Muscle of leg (tissue), 11 donors: ENCODE results near the gene DERA. TPM values are rescaled to one million over a fixed set of nuclear protein-coding genes. Genes with fewer than 3 reads are reported as not detected.

Experiments used
- DNase-seq: peaks from one replicate; pipeline ENCODE4 v3.0.0; 2013
- H3K27ac ChIP-seq: one replicate; pipeline ENCODE4 v1.5.1; 2013; ENCODE audit warnings: mild to moderate bottlenecking, low read length, control low read depth
- H3K27me3 ChIP-seq: one replicate; pipeline ENCODE4 v1.6.1; 2013; ENCODE audit warnings: low read length; ENCODE audit not compliant: control insufficient read depth, insufficient read depth
- H3K36me3 ChIP-seq: one replicate; pipeline ENCODE4 v1.6.1; 2013; ENCODE audit warnings: low read length; ENCODE audit not compliant: control insufficient read depth, insufficient read depth
- H3K4me1 ChIP-seq: one replicate; pipeline ENCODE4 v1.6.1; 2013; ENCODE audit warnings: low read length; ENCODE audit not compliant: control insufficient read depth, insufficient read depth
- H3K4me3 ChIP-seq: one replicate; pipeline ENCODE4 v1.5.1; 2013; ENCODE audit warnings: low read length, control low read depth
- H3K9me3 ChIP-seq: replicated peaks from 2 replicates; pipeline ENCODE4 v1.6.1; 2013; ENCODE audit warnings: low read depth, low read length; ENCODE audit not compliant: control insufficient read depth
- WGBS: methylation state at CpG from one replicate; pipeline ENCODE4 v1.1.5; 2013; ENCODE audit warnings: missing lambda C conversion rate; ENCODE audit not compliant: insufficient coverage; 5-methylcytosine and 5-hydroxymethylcytosine counted together
- polyA plus RNA-seq, 8 donors: library from polyadenylated mRNA; unstranded; fragments of 120-200 nt; gene quantifications; one replicate each; pipeline versions ENCODE4 v1.2.1 to v1.2.3, GENCODE V29; 2013; ENCODE audit warnings: inconsistent platforms in 1 of 8, low replicate concordance in 1 of 8; ENCODE audit not compliant: insufficient read length in 8 of 8, insufficient read depth in 1 of 8
- total RNA-seq: library from RNA; stranded (reverse); fragments of 120-200 nt; gene quantifications from one replicate; pipeline ENCODE4 v1.2.4, GENCODE V29; 2013

The DERA gene
- total and polyA plus RNA-seq, 9 donors: 25.6 to 35.0 (median 30.4) TPM

- Histone ChIP-seq H3K4me1 (no peaks in the 10 kb centered on the region), H3K36me3 (peaks cover 9% of the 10 kb centered on the region), H3K4me3 (no peak overlapping the region), H3K9me3 (peaks cover 22% of the 10 kb centered on the region), H3K27ac (no peak overlapping the region), H3K27me3 (no peaks in the 10 kb centered on the region)
- no CpG with 5 or more reads among the region's 2 CpGs for WGBS
- DNase-seq: no peak
These were observed 107.2 kb downstream of the DERA start for GRCh38 chr12:16018306-16018705.

- Histone ChIP-seq H3K4me1 (no peaks in the 10 kb centered on the region), H3K9me3 (peaks cover 20% of the 10 kb centered on the region), H3K27me3 (no peaks in the 10 kb centered on the region), H3K4me3 (no peak overlapping the region), H3K36me3 (peaks cover 8% of the 10 kb centered on the region), H3K27ac (no peak overlapping the region)
- no peak for DNase-seq
These were observed 108.0 kb downstream of the DERA start for GRCh38 chr12:16019136-16019535.

- Histone ChIP-seq H3K4me1 (no peaks in the 10 kb centered on the region), H3K27ac (no peak overlapping the region), H3K36me3 (peaks cover 7% of the 10 kb centered on the region), H3K4me3 (no peak overlapping the region), H3K27me3 (no peaks in the 10 kb centered on the region), H3K9me3 (peaks cover 12% of the 10 kb centered on the region)
- WGBS: no CpG with 5 or more reads among the region's 2 CpGs
- no peak for DNase-seq
These were observed 108.9 kb downstream of the DERA start for GRCh38 chr12:16020031-16020430.

- no peak overlapping the region for H3K27ac ChIP-seq
- H3K4me1 ChIP-seq: no peaks in the 10 kb centered on the region
- no peak for DNase-seq
- H3K27me3 ChIP-seq: no peaks in the 10 kb centered on the region
- H3K4me3 ChIP-seq: no peak overlapping the region
- peaks cover 6% of the 10 kb centered on the region for H3K9me3 ChIP-seq
- 100% methylated on average over 1 of the region's 1 CpG for WGBS
- H3K36me3 ChIP-seq: peaks cover 7% of the 10 kb centered on the region
These were observed 109.9 kb downstream of the DERA start for GRCh38 chr12:16021026-16021425.

DNA sequence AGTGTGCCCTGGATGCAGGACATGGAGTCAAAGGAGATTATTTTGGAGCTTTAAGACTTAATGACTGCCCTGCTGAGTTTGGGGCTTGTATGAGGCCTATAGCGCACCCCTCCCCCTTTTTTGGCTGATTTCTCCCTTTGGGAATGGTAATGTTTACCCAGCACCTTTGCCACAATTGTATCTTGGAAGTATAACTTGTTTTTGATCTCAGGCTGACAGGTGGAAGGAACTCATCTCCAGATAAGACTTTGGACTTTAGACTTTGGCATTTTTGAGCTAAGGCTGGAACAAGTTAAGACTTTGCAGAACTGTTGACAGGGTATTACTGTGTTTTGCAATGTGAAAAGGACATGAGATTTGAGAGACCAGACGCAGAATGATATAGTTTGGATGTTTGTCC is 110.5 kb downstream of the DERA start:
- WGBS: no CpG with 5 or more reads among the region's 2 CpGs
- Histone ChIP-seq H3K4me1 (no peaks in the 10 kb centered on the region), H3K36me3 (peaks cover 7% of the 10 kb centered on the region), H3K27ac (no peak overlapping the region), H3K27me3 (no peaks in the 10 kb centered on the region), H3K4me3 (no peak overlapping the region), H3K9me3 (peaks cover 6% of the 10 kb centered on the region)
- DNase-seq: no peak

- peaks cover 4% of the 10 kb centered on the region for H3K36me3 ChIP-seq
- no peaks in the 10 kb centered on the region for H3K27me3 ChIP-seq
- no peak overlapping the region for H3K4me3 ChIP-seq
- WGBS: no CpG with 5 or more reads among the region's 2 CpGs
- H3K9me3 ChIP-seq: peaks cover 3% of the 10 kb centered on the region
- peak; percentile 87 for DNase-seq
- peak overlapping the region; percentile 29 for H3K27ac ChIP-seq
- no peaks in the 10 kb centered on the region for H3K4me1 ChIP-seq
These were observed 115.9 kb downstream of the DERA start for GRCh38 chr12:16027002-16027401.

DNA sequence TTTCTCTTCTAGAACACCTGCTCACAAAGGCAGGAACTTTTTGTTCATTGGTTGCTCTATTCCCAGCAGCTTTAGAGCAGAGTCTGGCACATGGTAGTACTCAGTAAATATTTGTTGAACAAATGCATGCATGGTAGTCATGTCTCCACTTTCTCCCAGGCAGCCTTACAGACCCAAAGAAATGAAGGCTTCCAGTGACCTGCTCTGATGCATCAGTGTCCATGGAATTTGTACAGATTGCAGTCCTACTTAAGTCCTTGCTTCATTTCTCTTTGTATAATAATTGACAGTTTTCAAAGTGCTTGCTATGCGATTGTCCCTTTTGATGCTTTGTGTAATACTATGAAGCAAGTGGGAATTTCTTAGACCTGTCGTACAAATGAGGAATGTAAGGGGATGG is 119.6 kb downstream of the DERA start:
- no peak overlapping the region for H3K4me3 ChIP-seq
- H3K4me1 ChIP-seq: no peaks in the 10 kb centered on the region
- no peaks in the 10 kb centered on the region for H3K9me3 ChIP-seq
- no peaks in the 10 kb centered on the region for H3K36me3 ChIP-seq
- H3K27ac ChIP-seq: no peak overlapping the region
- DNase-seq: no peak
- no peaks in the 10 kb centered on the region for H3K27me3 ChIP-seq
- WGBS: 80% methylated on average over 2 of the region's 2 CpGs

GRCh38 chr12:16034136-16034817 is 123.1 kb downstream of the DERA start:
- Histone ChIP-seq H3K4me1 (no peaks in the 10 kb centered on the region), H3K9me3 (no peaks in the 10 kb centered on the region), H3K4me3 (no peak overlapping the region), H3K27me3 (no peaks in the 10 kb centered on the region), H3K36me3 (peaks cover 4% of the 10 kb centered on the region), H3K27ac (no peak overlapping the region)
- DNase-seq: peak; percentile 28
- WGBS: no CpG with 5 or more reads among the region's 5 CpGs

DNA sequence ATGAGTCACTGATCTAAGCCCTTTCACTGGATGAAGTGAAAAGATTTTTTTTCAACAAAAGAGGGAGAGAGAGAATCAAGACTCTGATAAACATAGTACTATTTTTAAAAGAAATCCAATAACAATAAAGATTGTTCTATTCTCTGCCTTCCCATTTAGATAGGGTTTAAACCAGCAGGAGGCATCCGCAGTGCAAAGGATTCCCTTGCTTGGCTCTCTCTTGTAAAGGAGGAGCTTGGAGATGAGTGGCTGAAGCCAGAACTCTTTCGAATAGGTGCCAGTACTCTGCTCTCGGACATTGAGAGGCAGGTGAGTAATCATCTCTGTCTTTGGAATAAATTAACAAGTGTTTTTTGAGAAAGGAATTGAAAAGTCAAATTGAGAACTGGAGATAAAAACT is 124.9 kb downstream of the DERA start:
- DNase-seq: no peak
- Histone ChIP-seq H3K4me1 (no peaks in the 10 kb centered on the region), H3K9me3 (no peaks in the 10 kb centered on the region), H3K27ac (no peak overlapping the region), H3K27me3 (no peaks in the 10 kb centered on the region), H3K36me3 (peaks cover 4% of the 10 kb centered on the region), H3K4me3 (no peak overlapping the region)
- WGBS: 94% methylated on average over 2 of the region's 3 CpGs

- WGBS: 80% methylated on average over 3 of the region's 6 CpGs
- no peaks in the 10 kb centered on the region for H3K27me3 ChIP-seq
- H3K4me1 ChIP-seq: no peaks in the 10 kb centered on the region
- H3K36me3 ChIP-seq: peaks cover 4% of the 10 kb centered on the region
- peaks cover 4% of the 10 kb centered on the region for H3K9me3 ChIP-seq
- no peak for DNase-seq
- H3K4me3 ChIP-seq: no peak overlapping the region
- no peak overlapping the region for H3K27ac ChIP-seq
These were observed 126.4 kb downstream of the DERA start for GRCh38 chr12:16037533-16037932.

DNA sequence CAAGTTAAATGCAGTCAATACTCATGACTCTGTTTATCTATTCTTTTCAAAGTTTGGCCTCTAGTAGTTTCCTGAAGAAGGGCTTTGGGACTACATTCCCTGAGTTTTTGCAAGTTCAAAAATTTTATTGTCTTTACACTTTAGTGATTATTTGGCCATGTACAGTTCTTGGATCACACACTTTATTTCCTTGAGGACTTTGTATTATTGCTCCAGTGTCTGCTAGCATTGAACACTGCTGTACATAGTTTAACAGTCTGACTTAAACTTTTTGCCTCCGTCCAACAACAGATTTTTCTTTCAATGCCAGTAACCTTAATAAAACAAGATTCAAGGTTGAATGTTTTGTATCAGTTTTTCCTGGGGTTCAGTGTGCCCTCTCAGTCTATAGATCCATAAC is 132.3 kb downstream of the DERA start:
- Histone ChIP-seq H3K27me3 (no peaks in the 10 kb centered on the region), H3K4me3 (no peak overlapping the region), H3K27ac (no peak overlapping the region), H3K9me3 (peaks cover 14% of the 10 kb centered on the region), H3K4me1 (no peaks in the 10 kb centered on the region), H3K36me3 (no peaks in the 10 kb centered on the region)
- no peak for DNase-seq
- no CpG with 5 or more reads among the region's 1 CpG for WGBS
